T-helper 1 cell treated with Interleukin-12 subunit alpha and Interleukin-12 subunit beta and Interleukin-4 antibody, amounts not matched to agents 30 μg/mL and 1 μg/mL, for 36 hours (primary cell): ENCODE data around the gene SDC1.
A peak's percentile ranks its signal among the peaks of the same experiment; 100 is the strongest.
"Not testable (repeated sequence)": the region's sequence is repeated elsewhere in the genome, so short reads cannot be mapped to it uniquely, and the experiment has no call there.

ENCODE experiments used
- H3K27ac Mint-ChIP-seq: one replicate; pipeline ENCODE4 v1.8.0; 2021; ENCODE audit warnings: mild to moderate bottlenecking, mixed read lengths
- H3K27me3 Mint-ChIP-seq: one replicate; pipeline ENCODE4 v1.8.0; 2021; ENCODE audit warnings: low read depth, mixed read lengths
- H3K36me3 Mint-ChIP-seq: one replicate; pipeline ENCODE4 v1.8.0; 2021; ENCODE audit warnings: low read depth, mixed read lengths
- H3K4me1 Mint-ChIP-seq: one replicate; pipeline ENCODE4 v1.8.0; 2021; ENCODE audit warnings: low read depth, mixed read lengths
- H3K4me3 Mint-ChIP-seq: one replicate; pipeline ENCODE4 v1.8.0; 2021; ENCODE audit warnings: mild to moderate bottlenecking, moderate library complexity, mixed read lengths
- H3K9me3 Mint-ChIP-seq: one replicate; pipeline ENCODE4 v1.8.0; 2021; ENCODE audit warnings: mixed read lengths

SDC1 gene, protein sequence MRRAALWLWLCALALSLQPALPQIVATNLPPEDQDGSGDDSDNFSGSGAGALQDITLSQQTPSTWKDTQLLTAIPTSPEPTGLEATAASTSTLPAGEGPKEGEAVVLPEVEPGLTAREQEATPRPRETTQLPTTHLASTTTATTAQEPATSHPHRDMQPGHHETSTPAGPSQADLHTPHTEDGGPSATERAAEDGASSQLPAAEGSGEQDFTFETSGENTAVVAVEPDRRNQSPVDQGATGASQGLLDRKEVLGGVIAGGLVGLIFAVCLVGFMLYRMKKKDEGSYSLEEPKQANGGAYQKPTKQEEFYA

DNA sequence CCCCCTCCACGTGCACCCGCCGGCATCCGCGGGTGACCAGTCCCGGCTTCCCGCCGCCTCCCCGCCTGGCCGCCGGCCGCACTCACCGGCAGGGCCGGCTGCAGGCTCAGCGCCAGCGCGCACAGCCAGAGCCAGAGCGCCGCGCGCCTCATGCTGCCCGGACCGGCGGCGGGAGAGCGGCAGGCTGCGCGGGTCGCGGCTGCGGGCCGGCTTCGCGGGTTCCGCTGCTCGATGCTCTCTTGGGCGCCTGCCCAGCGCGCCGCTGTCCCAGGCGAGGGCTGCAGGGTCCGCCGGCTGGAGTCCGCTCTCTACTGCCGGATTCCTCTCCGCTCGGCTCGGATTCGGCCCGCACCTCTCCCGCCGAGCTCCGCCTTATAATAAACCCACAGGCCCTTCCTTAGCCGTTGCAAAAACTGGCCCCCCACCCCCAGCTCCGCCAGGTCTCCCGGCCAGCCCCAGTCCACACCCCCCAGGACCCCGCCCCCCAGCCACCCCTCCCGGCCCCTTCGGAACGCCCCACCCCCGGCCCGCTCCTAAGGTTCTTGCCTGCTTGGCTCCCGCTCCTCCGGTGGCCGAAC lies at the start of gene SDC1:
Gene SDC1, minus strand, starts transcription at position 415 of the 578 bp plus-strand sequence. Its CDS starts 263 bp downstream, at position 152.
- Mint-ChIP-seq H3K36me3 (no peaks in the 10 kb centered on the region), H3K27me3 (peaks cover 65% of the 10 kb centered on the region), H3K27ac (no peak within 1 kb of the TSS), H3K4me1 (peaks cover 2% of the 10 kb centered on the region), H3K9me3 (no peaks in the 10 kb centered on the region), H3K4me3 (peak within 1 kb of the TSS; percentile 60)

- no peaks in the 10 kb centered on the region for H3K27me3 Mint-ChIP-seq
- H3K4me1 Mint-ChIP-seq, result no peaks in the 10 kb centered on the region
- no peak overlapping the region for H3K4me3 Mint-ChIP-seq
- no peaks in the 10 kb centered on the region for H3K9me3 Mint-ChIP-seq
- peaks cover 22% of the 10 kb centered on the region for H3K36me3 Mint-ChIP-seq
- H3K27ac Mint-ChIP-seq, result no peak overlapping the region
These were observed 48.1 kb upstream of the SDC1 start for GRCh38 chr2:20273042-20273441.

DNA sequence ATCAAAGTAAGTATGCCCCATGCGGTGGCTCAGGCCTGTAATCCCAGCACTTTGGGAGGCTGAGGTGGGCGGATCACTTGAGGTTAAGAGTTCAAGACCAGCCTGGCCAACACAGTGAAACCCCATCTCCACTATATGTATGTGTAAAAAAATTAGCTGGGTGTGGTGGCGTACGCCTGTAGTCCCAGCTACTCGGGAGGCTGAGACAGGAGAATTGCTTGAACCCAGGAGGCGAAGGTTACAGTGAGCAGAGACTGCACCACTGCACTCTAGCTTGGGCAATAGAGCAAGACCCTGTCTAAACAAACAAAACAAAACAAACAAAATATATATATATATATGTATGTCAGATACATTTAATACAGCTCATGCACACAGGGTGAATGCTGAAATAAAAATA lies 43.4 kb upstream of the SDC1 start:
- not testable (repeated sequence) for H3K27me3 Mint-ChIP-seq, H3K4me3 Mint-ChIP-seq, H3K27ac Mint-ChIP-seq, H3K9me3 Mint-ChIP-seq
- H3K36me3 Mint-ChIP-seq, result peaks cover 25% of the 10 kb centered on the region
- peaks cover 11% of the 10 kb centered on the region for H3K4me1 Mint-ChIP-seq

DNA sequence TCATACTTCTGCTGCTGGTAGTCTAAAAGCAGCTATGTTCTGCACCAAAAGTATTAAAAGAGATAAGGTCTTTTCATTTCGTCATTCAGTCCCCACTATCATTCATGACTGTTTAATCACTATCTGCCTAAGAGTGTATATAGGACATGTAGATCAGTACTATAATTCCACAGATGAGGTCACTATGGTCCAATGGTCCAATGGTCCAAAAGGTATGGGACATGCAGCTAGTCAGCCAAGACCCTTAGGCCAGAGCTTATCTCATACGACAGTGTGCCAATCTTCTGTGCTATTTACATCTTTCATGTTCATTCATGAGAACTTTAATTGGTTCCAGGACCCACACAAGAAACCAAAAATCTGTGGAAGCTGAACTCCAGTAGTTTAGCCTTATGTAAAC lies 42.6 kb upstream of the SDC1 start:
- peaks cover 27% of the 10 kb centered on the region for H3K36me3 Mint-ChIP-seq
- peaks cover 11% of the 10 kb centered on the region for H3K4me1 Mint-ChIP-seq
- no peaks in the 10 kb centered on the region for H3K27me3 Mint-ChIP-seq
- no peaks in the 10 kb centered on the region for H3K9me3 Mint-ChIP-seq
- H3K4me3 Mint-ChIP-seq, result no peak overlapping the region
- H3K27ac Mint-ChIP-seq, result no peak overlapping the region

- H3K27me3 Mint-ChIP-seq, result no peaks in the 10 kb centered on the region
- H3K9me3 Mint-ChIP-seq, result no peaks in the 10 kb centered on the region
- H3K36me3 Mint-ChIP-seq, result peaks cover 21% of the 10 kb centered on the region
- peaks cover 11% of the 10 kb centered on the region for H3K4me1 Mint-ChIP-seq
- H3K4me3 Mint-ChIP-seq, result no peak overlapping the region
- H3K27ac Mint-ChIP-seq, result no peak overlapping the region
These were observed 39.7 kb upstream of the SDC1 start for GRCh38 chr2:20264629-20265028.

DNA sequence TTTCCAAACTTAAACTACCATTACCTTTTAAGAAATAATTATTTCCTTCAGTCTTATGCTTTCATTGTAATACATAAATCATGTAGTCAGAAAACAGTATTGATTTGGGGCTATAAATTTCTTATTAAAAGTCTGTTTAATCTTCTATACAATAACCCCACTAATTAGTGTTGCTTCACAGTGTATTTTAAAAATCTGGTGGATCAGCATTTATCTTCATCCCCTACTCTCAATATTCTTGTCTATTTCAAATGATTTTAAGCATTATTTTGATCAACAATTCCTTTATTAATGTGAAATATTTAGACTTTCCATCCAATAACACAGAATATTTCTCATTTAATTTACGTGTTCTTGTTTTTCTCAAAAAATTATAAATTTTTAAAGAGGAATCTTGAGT lies 32.5 kb upstream of the SDC1 start:
- H3K4me1 Mint-ChIP-seq, result no peaks in the 10 kb centered on the region
- no peak overlapping the region for H3K27ac Mint-ChIP-seq
- H3K27me3 Mint-ChIP-seq, result no peaks in the 10 kb centered on the region
- no peak overlapping the region for H3K4me3 Mint-ChIP-seq
- peaks cover 34% of the 10 kb centered on the region for H3K36me3 Mint-ChIP-seq
- H3K9me3 Mint-ChIP-seq, result no peaks in the 10 kb centered on the region

- Mint-ChIP-seq H3K27ac (no peak overlapping the region), H3K36me3 (peaks cover 47% of the 10 kb centered on the region), H3K4me1 (peaks cover 3% of the 10 kb centered on the region), H3K9me3 (no peaks in the 10 kb centered on the region), H3K4me3 (no peak overlapping the region), H3K27me3 (no peaks in the 10 kb centered on the region)
These were observed 29.8 kb upstream of the SDC1 start for GRCh38 chr2:20254731-20255130.

DNA sequence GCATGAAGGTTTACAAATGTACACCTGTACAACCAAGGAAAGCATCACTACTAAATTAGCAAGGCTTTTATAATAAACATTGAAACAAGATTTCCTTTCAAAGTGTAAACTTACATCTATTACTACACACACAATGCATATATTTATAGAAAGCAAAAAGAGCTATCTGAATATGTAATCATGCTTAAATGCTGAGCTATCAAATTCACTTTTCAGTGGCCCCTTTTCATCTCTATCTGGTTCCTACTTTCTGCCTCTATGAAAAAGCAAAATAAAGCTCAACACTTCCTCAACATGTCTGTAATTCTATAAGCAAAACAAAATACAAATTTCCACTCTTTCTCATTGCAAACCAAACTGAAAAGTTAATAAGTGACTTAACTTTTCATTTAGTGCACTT lies 25.5 kb upstream of the SDC1 start:
- Mint-ChIP-seq H3K27me3 (no peaks in the 10 kb centered on the region), H3K4me3 (no peak overlapping the region), H3K36me3 (peaks cover 50% of the 10 kb centered on the region), H3K4me1 (peaks cover 3% of the 10 kb centered on the region), H3K27ac (no peak overlapping the region), H3K9me3 (no peaks in the 10 kb centered on the region)

GRCh38 chr2:20249170-20249569 lies 24.2 kb upstream of the SDC1 start:
- Mint-ChIP-seq H3K9me3 (no peaks in the 10 kb centered on the region), H3K4me1 (peaks cover 3% of the 10 kb centered on the region), H3K27ac (no peak overlapping the region), H3K27me3 (no peaks in the 10 kb centered on the region), H3K4me3 (no peak overlapping the region), H3K36me3 (peaks cover 42% of the 10 kb centered on the region)

- H3K27ac Mint-ChIP-seq, result no peak overlapping the region
- peaks cover under 1% of the 10 kb centered on the region for H3K4me1 Mint-ChIP-seq
- H3K36me3 Mint-ChIP-seq, result peaks cover 30% of the 10 kb centered on the region
These were observed 22.2 kb upstream of the SDC1 start for GRCh38 chr2:20247084-20247483.

DNA sequence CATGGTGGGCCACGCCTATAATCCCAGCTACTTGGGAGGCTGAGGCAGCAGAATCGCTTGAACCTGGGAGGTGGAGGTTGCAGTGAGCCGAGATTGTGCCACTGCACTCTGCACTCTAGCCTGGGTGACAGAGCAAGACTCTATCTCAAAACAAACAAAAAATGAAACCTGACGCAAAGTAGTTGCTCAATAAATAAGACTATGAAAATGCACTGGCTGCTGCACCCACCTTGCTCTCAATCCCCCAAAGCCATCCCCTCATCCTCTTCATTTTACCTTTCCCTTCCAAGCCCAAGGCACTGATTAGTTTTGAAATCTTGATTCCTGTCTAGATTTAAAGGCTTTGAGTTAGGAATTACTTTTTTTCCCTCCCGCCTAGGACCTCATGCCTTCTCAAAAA lies 18.7 kb upstream of the SDC1 start:
- H3K4me3 Mint-ChIP-seq, H3K4me1 Mint-ChIP-seq, H3K36me3 Mint-ChIP-seq, H3K27ac Mint-ChIP-seq, H3K27me3 Mint-ChIP-seq, H3K9me3 Mint-ChIP-seq: not testable (repeated sequence)

More at GRCh38 chr2:20247084-20247483, 22.2 kb upstream of the SDC1 start:
- Mint-ChIP-seq H3K27me3 (peaks cover under 1% of the 10 kb centered on the region), H3K9me3 (no peaks in the 10 kb centered on the region), H3K4me3 (no peak overlapping the region)

GRCh38 chr2:20242727-20243377 lies 17.9 kb upstream of the SDC1 start:
- H3K36me3 Mint-ChIP-seq, result peaks cover 3% of the 10 kb centered on the region
- no peaks in the 10 kb centered on the region for H3K9me3 Mint-ChIP-seq
- no peak overlapping the region for H3K4me3 Mint-ChIP-seq
- H3K27me3 Mint-ChIP-seq, result peaks cover 14% of the 10 kb centered on the region
- no peak overlapping the region for H3K27ac Mint-ChIP-seq
- no peaks in the 10 kb centered on the region for H3K4me1 Mint-ChIP-seq

DNA sequence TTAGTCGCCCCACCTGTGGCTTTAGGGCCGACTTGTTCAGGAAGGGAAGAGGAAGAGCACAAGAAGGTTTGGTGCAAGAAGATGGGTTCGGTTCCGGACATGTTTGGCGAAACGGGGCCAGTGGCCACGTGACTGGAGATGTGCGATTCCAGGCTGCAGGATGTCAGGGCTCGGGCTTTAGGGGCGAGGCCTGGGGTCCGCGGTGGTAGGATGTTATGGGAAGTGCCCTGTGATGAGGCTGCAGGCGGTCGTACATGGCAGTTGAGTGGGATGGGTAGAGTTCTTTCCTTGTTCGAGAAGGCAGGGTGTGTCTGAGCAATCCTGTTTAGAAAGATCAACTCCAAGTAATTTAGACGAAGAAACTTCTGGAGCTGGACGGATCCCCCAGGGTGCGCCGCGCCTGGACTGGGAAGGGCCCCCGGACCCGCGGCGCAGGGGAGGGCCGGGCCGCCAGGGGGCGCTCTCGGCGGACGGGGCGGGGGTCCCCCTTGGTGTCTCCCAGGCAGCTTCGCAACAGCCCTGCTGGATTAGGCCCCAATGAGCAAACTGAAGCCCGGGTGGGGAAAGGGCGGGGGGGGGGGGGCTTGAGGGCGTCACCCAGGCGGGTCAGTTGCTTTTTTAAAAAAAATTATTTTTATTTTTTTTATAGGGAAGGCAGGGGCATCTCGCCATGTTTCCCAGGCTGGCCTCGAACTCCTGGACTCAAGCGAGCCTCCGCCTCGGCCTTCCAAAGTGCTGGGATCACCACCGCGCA lies 17.2 kb upstream of the SDC1 start:
- no peaks in the 10 kb centered on the region for H3K4me1 Mint-ChIP-seq
- H3K36me3 Mint-ChIP-seq, result no peaks in the 10 kb centered on the region
- H3K27me3 Mint-ChIP-seq, result peaks cover 20% of the 10 kb centered on the region
- H3K27ac Mint-ChIP-seq, result peak overlapping the region; percentile 11
- H3K4me3 Mint-ChIP-seq, result peak overlapping the region; percentile 44
- H3K9me3 Mint-ChIP-seq, result no peaks in the 10 kb centered on the region

DNA sequence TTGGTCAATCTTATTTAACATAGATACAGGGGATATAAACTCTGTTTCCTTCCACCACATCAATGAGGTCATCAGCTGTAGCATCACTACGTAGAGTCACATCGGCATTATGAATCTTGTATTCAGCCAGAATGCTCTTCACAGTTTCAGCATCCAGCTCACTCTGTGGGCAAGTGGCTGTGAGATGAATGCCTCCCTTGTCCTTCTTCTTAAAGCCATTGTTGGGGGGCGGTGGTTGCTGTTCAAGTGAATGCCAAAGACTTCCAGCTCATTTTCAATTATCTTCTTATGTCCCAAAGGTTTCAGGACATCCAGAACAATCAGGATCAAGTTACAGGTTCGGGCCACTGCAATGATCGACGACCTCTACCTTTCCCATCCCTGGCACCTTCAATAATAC lies 15.4 kb upstream of the SDC1 start:
- H3K36me3 Mint-ChIP-seq, H3K9me3 Mint-ChIP-seq, H3K27ac Mint-ChIP-seq, H3K4me1 Mint-ChIP-seq, H3K4me3 Mint-ChIP-seq: not testable (repeated sequence)
- H3K27me3 Mint-ChIP-seq, result peaks cover 27% of the 10 kb centered on the region
